ENCODE results near the gene HAGHL.

DNA sequence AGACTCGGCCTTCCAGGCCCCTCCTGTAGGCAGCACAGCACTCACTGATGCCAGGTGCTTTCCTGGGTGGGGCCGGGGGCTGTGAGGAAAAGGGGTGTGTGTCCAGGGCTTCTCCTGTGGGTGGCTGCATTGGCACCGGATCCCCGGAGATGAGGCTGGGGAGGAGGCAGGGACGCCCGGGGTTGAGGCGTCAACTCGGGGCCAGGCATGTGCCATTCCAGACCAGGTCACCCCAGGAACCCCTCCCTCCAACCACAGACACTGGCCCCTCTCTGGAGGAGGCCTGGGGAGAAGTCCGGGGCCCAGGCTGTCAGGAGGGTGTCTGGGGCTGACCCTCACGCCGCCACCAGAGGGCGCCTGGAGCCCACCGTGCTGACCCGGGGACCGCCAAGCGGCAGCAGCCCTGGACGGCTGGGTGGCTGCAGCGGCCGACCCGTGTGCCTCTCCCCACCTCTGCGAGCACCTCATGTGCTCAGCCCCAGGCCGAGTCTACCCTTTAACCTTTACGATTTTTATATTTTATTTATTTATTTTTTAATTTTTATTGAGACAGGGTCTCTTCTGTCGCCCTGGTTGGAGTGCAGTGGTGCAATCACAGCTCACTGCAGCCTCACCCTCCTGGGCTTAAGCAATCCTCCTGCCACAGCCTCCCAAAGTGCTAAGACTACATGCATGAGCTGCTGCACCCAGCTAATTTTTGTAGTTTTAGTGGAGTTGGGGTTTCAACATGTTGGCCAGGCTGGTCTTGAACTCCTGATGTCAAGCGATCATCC is 15.2 kb upstream of the HAGHL start:
- TF ChIP-seq ARNTL (CRISPR knock-in tag; IDR thresholded peaks at IDR 0.05; ENCODE audit: borderline replicate concordance, low read depth) (no peak), RARB (CRISPR knock-in tag; IDR thresholded peaks at IDR 0.05) (no peak), CSDC2 (CRISPR knock-in tag; IDR thresholded peaks at IDR 0.05) (no peak), SNAI2 (CRISPR knock-in tag; IDR thresholded peaks at IDR 0.05) (no peak), OSR1 (CRISPR knock-in tag; IDR thresholded peaks at IDR 0.05) (no peak), ESRRG (CRISPR knock-in tag; IDR thresholded peaks at IDR 0.05) (no peak)
- TF ChIP-seq, protein P1, sequence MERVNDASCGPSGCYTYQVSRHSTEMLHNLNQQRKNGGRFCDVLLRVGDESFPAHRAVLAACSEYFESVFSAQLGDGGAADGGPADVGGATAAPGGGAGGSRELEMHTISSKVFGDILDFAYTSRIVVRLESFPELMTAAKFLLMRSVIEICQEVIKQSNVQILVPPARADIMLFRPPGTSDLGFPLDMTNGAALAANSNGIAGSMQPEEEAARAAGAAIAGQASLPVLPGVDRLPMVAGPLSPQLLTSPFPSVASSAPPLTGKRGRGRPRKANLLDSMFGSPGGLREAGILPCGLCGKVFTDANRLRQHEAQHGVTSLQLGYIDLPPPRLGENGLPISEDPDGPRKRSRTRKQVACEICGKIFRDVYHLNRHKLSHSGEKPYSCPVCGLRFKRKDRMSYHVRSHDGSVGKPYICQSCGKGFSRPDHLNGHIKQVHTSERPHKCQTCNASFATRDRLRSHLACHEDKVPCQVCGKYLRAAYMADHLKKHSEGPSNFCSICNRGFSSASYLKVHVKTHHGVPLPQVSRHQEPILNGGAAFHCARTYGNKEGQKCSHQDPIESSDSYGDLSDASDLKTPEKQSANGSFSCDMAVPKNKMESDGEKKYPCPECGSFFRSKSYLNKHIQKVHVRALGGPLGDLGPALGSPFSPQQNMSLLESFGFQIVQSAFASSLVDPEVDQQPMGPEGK (CRISPR knock-in tag; IDR thresholded peaks at IDR 0.05; ENCODE audit: borderline replicate concordance), result no peak

All from SK-N-SH treated with all-trans-retinoic acid at 6 μM for 48 hours (cell line).